Activated CD8-positive, alpha-beta memory T cell treated with anti-CD3 and anti-CD28 coated beads, Interleukin-2, amount 50 U/mL, for 1 hour (primary cell): ENCODE data around the gene PTGIS.

Experiments
- DNase-seq: peaks from one replicate; pipeline ENCODE4 v3.0.0-alpha.2; 2020; ENCODE audit errors: extremely low read depth

The PTGIS gene

GRCh38 chr20:49529470-49529869 is 38.5 kb downstream of the PTGIS start:
- no peak for DNase-seq

DNA sequence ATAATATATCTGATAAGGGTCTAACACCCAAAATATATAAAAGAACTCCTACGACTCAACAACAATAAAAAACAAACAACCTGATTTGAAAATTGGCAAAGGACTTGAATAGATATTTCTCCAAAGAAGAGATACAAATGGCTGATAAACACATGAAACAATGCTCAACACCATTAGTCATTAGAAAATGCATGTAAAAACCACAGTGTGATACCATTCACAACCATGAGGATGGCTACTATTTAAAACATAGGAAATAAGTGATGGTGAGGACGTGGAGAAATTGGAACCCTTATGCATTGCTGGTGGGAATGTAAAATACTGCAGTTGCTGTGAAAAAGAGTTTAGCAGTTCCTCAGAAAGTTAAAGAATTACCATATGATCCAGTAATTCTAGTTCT is 41.4 kb downstream of the PTGIS start:
- DNase-seq, result no peak

GRCh38 chr20:49526056-49526455 is 41.9 kb downstream of the PTGIS start:
- DNase-seq, result no peak

- no peak for DNase-seq
Measured at GRCh38 chr20:49523767-49524360, 44.1 kb downstream of the PTGIS start.

- DNase-seq, result no peak
Measured at GRCh38 chr20:49521356-49521755, 46.6 kb downstream of the PTGIS start.

- DNase-seq, result no peak
Measured at GRCh38 chr20:49519777-49520359, 48.1 kb downstream of the PTGIS start.

GRCh38 chr20:49519212-49519712 is 48.7 kb downstream of the PTGIS start:
- DNase-seq, result no peak

- no peak for DNase-seq
Measured at GRCh38 chr20:49518576-49518975, 49.4 kb downstream of the PTGIS start.

GRCh38 chr20:49517805-49518100 is 50.2 kb downstream of the PTGIS start:
- DNase-seq, result no peak

DNA sequence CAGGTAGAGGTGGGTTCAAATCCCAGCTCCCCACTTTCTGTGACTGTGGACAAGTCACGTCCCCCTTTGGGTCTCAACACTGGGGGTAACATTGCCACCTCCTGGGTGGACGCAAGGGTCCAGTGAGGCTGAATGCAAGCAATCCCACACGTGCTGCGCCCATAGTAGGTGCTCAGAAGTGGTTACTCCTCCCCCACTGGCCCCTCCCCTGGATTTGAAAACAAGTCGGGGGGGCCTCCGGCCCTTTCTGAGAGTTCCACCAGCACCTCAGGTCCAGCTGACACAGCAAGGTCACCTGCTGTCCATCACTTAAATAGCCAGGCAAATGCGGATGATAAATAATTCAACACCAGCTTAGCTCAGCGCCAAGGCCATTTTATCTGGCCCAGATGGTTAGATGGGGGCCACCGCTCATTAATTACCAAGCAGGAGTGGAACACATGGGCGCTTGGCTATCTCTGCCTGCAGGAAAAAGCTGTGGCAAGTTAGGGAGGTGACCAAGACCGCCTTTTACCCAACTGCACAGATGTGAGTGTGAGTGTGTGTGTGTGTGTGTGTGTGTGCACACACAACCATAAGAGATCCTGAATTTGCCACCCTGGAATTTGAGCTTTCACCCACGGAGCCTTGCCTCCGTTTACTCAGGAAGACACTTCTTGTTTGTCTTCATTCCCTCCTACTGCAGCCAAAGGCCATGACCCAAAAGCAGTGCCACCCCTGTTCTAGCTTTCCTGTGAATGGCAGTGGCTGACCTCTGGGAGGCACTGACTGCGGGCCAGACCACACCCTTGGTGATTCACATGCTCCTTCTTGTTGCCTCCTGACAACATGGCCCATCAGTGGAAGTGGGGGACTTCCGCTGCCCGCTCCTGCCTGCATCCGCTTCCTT is 50.8 kb downstream of the PTGIS start:
- no peak for DNase-seq

DNA sequence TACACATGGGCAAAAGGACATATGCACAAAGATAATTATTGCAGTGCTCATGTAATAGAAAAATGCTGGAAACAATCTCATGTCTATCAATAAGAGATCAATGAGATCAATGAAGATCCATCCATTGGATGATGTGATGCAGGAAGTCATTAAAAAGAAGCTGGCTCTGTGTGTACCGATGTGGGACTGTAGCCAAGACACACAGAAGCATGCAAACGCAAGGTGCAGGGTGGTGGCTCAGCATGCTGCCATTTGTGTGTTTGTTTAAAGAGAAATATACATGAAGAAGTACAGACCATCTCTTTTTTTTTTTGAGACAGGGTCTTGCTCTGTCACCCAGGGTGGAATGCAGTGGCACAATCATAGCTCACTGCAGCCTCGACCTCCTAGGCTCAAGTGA is 52.4 kb downstream of the PTGIS start:
- no peak for DNase-seq

DNA sequence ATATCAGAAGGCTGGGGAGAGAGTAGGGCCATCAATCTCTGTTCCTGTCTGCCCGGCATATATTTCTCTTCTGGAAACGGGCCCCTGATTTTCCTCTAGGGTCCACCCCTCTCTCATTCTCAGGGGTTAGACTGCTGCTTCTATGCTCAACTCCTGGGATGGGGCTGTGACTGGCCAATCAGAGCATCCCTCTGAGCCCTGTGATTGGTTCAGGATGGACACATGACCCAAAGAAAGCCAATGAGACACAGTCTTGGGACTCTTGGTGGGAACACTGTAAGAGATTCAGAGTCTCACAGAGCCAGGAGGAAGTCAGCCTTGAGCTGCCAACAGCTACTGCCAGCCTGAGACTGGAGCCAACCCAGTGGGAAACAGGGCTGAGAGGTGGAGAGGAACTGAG is 54.4 kb downstream of the PTGIS start:
- DNase-seq, result no peak

GRCh38 chr20:49513009-49513408 is 54.9 kb downstream of the PTGIS start:
- no peak for DNase-seq

DNA sequence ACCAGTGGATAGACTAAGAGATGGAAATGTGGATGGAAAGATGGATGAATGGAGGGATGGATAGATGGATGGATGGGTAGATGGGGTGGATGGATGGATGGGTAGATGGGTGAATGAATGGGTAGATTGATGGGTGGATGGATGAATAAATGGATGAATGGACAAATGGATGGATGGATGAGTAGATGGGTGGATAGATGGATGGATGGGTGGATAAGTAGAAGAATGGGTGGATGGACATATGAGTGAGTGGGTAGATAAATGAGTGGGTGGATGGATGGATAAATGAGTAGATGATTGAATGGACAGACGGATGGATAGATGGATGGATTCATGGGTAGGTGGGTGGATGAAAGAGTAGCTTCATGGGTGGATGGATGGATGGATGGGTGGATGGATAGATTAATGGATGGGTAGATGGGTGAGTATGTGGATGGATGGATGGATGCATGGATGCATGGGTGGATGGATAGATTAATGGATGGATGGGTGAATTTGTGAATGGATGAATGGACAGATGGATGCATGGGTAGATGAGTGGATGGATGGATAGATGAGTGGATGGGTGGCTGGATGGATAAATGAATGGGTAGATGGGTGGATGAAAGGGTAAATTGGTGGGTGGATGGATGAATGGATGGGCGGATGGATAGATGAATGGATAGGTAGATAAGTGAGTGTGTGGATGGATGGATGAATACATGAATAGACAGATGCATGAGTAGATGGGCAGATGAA is 56.0 kb downstream of the PTGIS start:
- no peak for DNase-seq

- no peak for DNase-seq
Measured at GRCh38 chr20:49510562-49511122, 57.3 kb downstream of the PTGIS start.

GRCh38 chr20:49508435-49509199 is 59.3 kb downstream of the PTGIS start:
- no peak for DNase-seq

DNA sequence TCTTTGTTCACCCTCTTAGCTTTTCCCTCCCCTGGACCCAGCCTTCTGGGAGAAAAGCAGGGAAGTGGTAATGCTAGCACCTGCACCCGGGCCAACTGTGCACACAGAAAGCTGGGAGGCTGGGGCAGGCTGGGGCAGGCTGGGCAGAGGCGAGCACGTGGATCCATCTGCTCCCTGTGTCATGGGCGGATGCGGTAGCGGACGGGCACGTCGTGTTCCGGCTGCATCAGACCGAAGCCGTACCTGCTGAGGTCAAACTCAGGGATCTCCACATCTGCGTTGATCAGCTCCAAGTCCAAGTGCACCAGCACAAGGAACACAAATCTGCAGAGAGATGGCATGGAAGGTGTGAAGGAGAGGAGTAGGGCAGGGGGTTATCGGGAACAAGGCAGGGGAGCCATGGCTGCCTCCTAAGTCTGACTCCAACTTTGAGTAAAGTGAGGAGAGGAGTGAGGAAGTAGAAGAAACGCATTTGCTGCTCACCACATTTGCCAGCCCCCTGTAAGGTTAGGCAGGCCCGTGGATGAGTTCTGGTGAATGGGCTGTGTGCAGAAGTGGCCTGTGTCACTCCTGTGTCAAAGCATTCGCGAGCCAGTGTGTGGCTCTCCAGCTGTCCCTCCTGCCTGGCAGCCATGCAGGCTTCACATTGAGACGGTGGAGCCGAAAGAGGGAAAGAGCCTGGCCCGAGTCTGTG is 60.0 kb downstream of the PTGIS start:
- no peak for DNase-seq

GRCh38 chr20:49505518-49505917 is 62.4 kb downstream of the PTGIS start:
- DNase-seq, result no peak

- no peak for DNase-seq
Measured at GRCh38 chr20:49503176-49503575, 64.8 kb downstream of the PTGIS start.

GRCh38 chr20:49501917-49502316 is 66.0 kb downstream of the PTGIS start:
- DNase-seq, result no peak

- DNase-seq, result no peak
Measured at GRCh38 chr20:49497398-49497669, 70.6 kb downstream of the PTGIS start.
